Cardiac fibroblast (primary cell): ENCODE data around the gene ITGAE.

Experiments
- DNase-seq, 2 donors: peaks; one replicate each; pipeline versions ENCODE4 v3.0.0 to v3.0.0-alpha.2; 2010; ENCODE audit warnings: low read depth in 2 of 2
- H3K4me3 ChIP-seq, 2 donors: replicated peaks in 1 of 2; 1 replicate in 1 of 2; 2 replicates in 1 of 2; pipeline ENCODE4 v1.5.1; 2011; ENCODE audit warnings: low read depth in 2 of 2, low read length in 2 of 2, mild to moderate bottlenecking in 2 of 2, moderate library complexity in 1 of 2
- TF ChIP-seq, protein P1 (sequence below): IDR thresholded peaks from one replicate; pipeline ENCODE4 v1.5.1; 2011; ENCODE audit warnings: low read depth, mild to moderate bottlenecking, low read length, inconsistent platforms

ITGAE gene

DNA sequence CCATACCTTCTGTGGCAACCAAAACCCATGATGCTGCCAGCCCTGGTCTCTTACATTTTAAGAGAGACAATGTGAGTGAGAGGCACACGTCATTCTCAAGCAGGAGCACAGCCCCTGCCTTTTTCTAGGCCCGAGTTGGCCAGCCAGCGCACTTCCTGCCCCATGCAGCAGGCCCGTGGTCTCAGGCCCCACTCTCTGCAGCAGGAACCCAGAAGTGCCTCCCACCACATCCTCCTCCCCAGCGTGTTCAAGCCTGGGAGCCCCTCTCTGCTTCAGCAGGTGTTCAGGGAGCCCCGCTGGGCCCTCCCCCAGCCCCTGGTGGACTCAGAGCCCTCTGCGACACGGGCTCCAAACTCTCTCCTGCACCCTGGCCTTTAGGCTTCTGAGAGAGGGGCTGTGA is 30.5 kb downstream of the ITGAE start:
- TF ChIP-seq, protein P1, sequence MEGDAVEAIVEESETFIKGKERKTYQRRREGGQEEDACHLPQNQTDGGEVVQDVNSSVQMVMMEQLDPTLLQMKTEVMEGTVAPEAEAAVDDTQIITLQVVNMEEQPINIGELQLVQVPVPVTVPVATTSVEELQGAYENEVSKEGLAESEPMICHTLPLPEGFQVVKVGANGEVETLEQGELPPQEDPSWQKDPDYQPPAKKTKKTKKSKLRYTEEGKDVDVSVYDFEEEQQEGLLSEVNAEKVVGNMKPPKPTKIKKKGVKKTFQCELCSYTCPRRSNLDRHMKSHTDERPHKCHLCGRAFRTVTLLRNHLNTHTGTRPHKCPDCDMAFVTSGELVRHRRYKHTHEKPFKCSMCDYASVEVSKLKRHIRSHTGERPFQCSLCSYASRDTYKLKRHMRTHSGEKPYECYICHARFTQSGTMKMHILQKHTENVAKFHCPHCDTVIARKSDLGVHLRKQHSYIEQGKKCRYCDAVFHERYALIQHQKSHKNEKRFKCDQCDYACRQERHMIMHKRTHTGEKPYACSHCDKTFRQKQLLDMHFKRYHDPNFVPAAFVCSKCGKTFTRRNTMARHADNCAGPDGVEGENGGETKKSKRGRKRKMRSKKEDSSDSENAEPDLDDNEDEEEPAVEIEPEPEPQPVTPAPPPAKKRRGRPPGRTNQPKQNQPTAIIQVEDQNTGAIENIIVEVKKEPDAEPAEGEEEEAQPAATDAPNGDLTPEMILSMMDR, result no peak
- H3K4me3 ChIP-seq, result no peak overlapping the region
- DNase-seq, result no peak

- no peak overlapping the region for H3K4me3 ChIP-seq
- DNase-seq, result no peak
- TF ChIP-seq, protein P1, result no peak
These were observed 32.2 kb downstream of the ITGAE start for GRCh38 chr17:3768769-3769168.

DNA sequence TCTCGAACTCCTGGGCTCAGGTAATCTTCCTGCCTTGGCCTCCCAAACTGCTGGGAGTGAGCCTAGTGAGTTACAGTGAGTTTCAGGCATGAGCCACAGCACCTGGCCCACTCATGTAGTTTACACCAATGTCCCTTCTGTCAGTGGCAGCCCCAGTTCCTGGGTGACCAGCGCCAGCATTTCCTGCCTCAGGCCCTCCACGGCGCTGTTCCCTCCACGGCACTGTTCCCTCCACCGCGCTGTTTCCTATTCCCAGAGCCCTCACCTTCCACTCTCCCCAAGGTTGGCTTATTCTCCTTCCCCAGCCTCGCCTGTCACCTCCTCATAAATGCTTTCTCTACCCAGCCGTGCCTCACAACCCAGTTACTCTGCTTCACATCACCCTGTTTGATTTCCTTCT is 32.6 kb downstream of the ITGAE start:
- no peak for DNase-seq
- TF ChIP-seq, protein P1, result no peak
- H3K4me3 ChIP-seq, result no peak overlapping the region

- TF ChIP-seq, protein P1, result no peak
- H3K4me3 ChIP-seq, result no peak overlapping the region
- DNase-seq, result no peak
These were observed 34.2 kb downstream of the ITGAE start for GRCh38 chr17:3766779-3767178.

- H3K4me3 ChIP-seq, result no peak overlapping the region
- TF ChIP-seq, protein P1, result no peak
- no peak for DNase-seq
These were observed 35.0 kb downstream of the ITGAE start for GRCh38 chr17:3765981-3766380.

GRCh38 chr17:3763777-3764170 is 37.2 kb downstream of the ITGAE start:
- no peak overlapping the region for H3K4me3 ChIP-seq
- no peak for DNase-seq
- TF ChIP-seq, protein P1, result no peak

GRCh38 chr17:3762922-3763776 is 37.8 kb downstream of the ITGAE start:
- no peak overlapping the region for H3K4me3 ChIP-seq
- TF ChIP-seq, protein P1, result no peak
- no peak for DNase-seq
